ENCODE results near the gene MMS19. TPM values are rescaled to one million over a fixed set of nuclear protein-coding genes. Genes with fewer than 3 reads are reported as not detected.

Gene MMS19
- total and polyA plus RNA-seq, 12 donors = 34.7 to 64.9 (median 43.9) TPM

GRCh38 chr10:97494863-97495506 is 3.2 kb downstream of the MMS19 start:
- no peak for TF ChIP-seq CTCF (IDR thresholded peaks at IDR 0.05)
- peaks cover 9 to 76% (median 59%) of the 10 kb centered on the region in 9 donors for H3K4me1 ChIP-seq
- DNase-seq (no peak), ATAC-seq (no peak)
- H3K27me3 ChIP-seq = no peaks in the 10 kb centered on the region
- H3K36me3 ChIP-seq = peaks cover 0 to 16% (median 0%) of the 10 kb centered on the region in 9 donors
- peak overlapping the region in 8 of 10 donors; percentile 36 to 88 (median 52) for H3K27ac ChIP-seq
- no peaks in the 10 kb centered on the region for H3K9me3 ChIP-seq
- 21 to 31% methylated on average over 7 of the region's 7 CpGs for WGBS, 2 donors
- H3K4me3 ChIP-seq = no peak overlapping the region
- intact Hi-C loops (cut with DNase I) = loop anchor here in 4 of 10 donors (5.0 to 10.0 kb wide), 4 partner anchors 52 to 698 kb away; no protein-coding TSS in a partner anchor

GRCh38 chr10:97494151-97494550 is 4.1 kb downstream of the MMS19 start:
- no peak for TF ChIP-seq CTCF (IDR thresholded peaks at IDR 0.05)
- H3K27me3 ChIP-seq = no peaks in the 10 kb centered on the region
- WGBS, 2 donors = 15 to 17% methylated on average over 2 of the region's 2 CpGs
- no peak overlapping the region for H3K4me3 ChIP-seq
- DNase-seq = no peak
- peaks cover 0 to 16% (median 0%) of the 10 kb centered on the region in 9 donors for H3K36me3 ChIP-seq
- H3K9me3 ChIP-seq = no peaks in the 10 kb centered on the region
- peaks cover 9 to 81% (median 60%) of the 10 kb centered on the region in 9 donors for H3K4me1 ChIP-seq
- peak overlapping the region in 8 of 10 donors; percentile 36 to 88 (median 54) for H3K27ac ChIP-seq
- no peak for ATAC-seq
- intact Hi-C loops (cut with DNase I) = loop anchor here in 2 of 10 donors (5.0 to 10.0 kb wide), 2 partner anchors 121 to 697 kb away; no protein-coding TSS in a partner anchor

- no peak for TF ChIP-seq CTCF (IDR thresholded peaks at IDR 0.05)
- no peaks in the 10 kb centered on the region for H3K27me3 ChIP-seq
- ATAC-seq (peak; percentile 78 to 92 (median 87)), DNase-seq (peak in 1 of 2 donors; percentile 54)
- peaks cover 0 to 21% (median 0%) of the 10 kb centered on the region in 9 donors for H3K36me3 ChIP-seq
- peaks cover 5 to 83% (median 53%) of the 10 kb centered on the region in 9 donors for H3K4me1 ChIP-seq
- intact Hi-C loops (cut with DNase I) = loop anchor here in 2 of 10 donors (5.0 to 10.0 kb wide), 2 partner anchors 124 to 693 kb away; no protein-coding TSS in a partner anchor
- peak overlapping the region in 9 of 10 donors; percentile 37 to 88 (median 75) for H3K27ac ChIP-seq
- 56 to 59% methylated on average over 2 of the region's 2 CpGs for WGBS, 2 donors
- no peaks in the 10 kb centered on the region for H3K9me3 ChIP-seq
- H3K4me3 ChIP-seq = no peak overlapping the region
Measured at GRCh38 chr10:97490592-97490991, 7.6 kb downstream of the MMS19 start.

GRCh38 chr10:97485647-97486281 is 12.5 kb downstream of the MMS19 start:
- intact Hi-C loops (cut with DNase I) = no loop called here
- H3K27me3 ChIP-seq = no peaks in the 10 kb centered on the region
- no peak for DNase-seq
- no peak for TF ChIP-seq CTCF (IDR thresholded peaks at IDR 0.05)
- H3K36me3 ChIP-seq = peaks cover 0 to 49% (median 10%) of the 10 kb centered on the region in 9 donors
- WGBS, 2 donors = 75 to 80% methylated on average over 4 of the region's 4 CpGs
- H3K4me1 ChIP-seq = peaks cover 0 to 68% (median 30%) of the 10 kb centered on the region in 9 donors
- H3K4me3 ChIP-seq = no peak overlapping the region
- H3K27ac ChIP-seq = no peak overlapping the region
- no peak for ATAC-seq
- H3K9me3 ChIP-seq = no peaks in the 10 kb centered on the region

All from heart right ventricle (tissue), 16 donors.